GM19193 (cell line): ENCODE data around the gene FBXO41.
A peak's percentile ranks its signal among the peaks of the same experiment; 100 is the strongest.

Experiments
- POLR2A ChIP-seq: IDR thresholded peaks from 4 replicates; pipeline ENCODE4 v1.6.1; 2011; ENCODE audit not compliant: insufficient read depth, insufficient read length; ENCODE audit errors: extremely low read depth

The FBXO41 gene

DNA sequence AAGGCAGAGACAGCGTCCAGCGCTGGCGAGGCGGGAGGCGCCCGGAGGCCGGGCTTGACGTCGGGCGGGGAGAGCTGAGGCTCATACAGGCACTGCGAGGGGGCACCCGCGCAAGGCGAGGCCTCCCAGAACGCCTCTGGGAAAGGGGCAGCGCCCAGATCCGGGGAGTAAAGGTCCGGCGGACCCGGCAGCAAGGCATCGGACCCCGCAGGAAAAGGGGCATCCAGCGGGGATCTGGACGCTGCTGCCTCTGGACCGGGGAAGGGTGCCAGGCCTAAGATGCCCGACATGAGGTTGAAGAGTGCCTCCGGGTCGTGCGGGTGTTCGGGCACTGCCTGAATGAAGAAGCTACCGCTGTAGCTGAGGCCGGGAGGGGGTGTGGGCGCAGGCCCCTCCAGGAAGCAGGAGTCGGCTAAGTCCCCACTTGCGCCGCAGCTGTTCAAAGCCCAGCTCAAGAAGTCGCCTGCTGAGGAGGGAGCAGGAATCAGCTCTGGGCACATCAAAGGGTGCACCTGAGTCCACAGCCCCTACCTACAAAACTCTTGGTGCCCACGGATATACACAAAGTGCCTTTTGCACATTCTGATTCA, 8.1 kb upstream of the FBXO41 start:
- TF ChIP-seq POLR2A: no peak

DNA sequence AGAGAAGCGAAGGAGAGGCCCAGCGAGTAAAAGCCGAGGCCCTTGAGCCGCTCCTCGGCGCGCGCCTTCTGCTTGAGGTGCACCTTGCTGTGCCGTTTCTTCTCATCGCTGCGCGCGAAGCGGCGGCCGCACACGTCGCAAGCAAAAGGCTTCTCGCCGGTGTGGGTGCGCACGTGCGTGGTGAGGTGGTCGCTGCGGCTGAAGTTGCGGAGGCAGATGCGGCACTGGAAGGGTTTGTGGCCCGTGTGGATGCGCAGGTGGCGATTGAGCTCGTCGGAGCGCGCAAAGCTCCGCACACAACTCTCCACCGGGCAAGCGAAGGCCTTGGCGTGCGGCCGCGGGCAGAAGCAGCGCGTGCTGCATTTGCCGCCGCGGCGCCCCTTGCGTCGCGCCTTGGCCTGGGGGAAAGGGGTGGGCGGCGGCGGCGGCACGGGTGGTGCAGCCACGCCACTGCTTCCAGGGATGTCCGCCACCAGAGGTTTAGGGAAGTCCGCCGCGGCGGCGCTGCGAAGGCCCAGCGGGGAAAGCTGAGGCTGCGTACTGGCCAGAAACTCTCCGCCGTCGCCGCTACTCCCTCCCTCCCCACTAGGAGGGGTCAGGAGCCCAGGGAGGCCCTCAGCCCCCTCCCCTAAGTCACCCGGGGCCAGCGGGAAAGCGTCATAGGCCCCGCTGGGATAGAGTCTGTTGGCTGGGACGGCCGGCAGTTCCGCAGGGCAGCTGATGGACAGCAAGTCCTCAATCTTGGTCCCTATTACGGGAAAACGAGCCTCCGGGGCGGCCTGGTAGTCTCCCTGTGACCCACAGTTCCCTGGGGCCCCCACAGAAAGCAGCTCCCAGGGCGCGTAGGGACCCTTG, 7.4 kb upstream of the FBXO41 start:
- TF ChIP-seq POLR2A: no peak

DNA sequence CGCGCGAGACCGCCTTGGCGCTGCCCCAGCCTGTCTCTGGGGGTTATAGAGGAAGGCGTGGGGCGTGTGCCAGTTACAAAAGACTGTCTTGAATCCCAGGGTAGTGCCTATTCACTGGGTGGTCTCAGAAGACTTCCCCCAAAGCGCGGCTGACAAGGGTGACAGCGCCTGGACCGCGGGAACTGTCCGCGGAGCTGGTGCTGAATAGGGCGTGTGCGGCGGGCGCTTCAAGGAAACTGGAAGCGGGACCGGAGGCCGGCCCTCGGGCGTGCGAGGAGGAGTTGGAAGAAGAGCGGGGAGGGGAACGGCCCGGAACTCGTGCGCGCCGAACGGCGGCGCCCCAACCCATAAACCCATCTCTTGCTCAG, 6.8 kb upstream of the FBXO41 start:
- TF ChIP-seq POLR2A: no peak

DNA sequence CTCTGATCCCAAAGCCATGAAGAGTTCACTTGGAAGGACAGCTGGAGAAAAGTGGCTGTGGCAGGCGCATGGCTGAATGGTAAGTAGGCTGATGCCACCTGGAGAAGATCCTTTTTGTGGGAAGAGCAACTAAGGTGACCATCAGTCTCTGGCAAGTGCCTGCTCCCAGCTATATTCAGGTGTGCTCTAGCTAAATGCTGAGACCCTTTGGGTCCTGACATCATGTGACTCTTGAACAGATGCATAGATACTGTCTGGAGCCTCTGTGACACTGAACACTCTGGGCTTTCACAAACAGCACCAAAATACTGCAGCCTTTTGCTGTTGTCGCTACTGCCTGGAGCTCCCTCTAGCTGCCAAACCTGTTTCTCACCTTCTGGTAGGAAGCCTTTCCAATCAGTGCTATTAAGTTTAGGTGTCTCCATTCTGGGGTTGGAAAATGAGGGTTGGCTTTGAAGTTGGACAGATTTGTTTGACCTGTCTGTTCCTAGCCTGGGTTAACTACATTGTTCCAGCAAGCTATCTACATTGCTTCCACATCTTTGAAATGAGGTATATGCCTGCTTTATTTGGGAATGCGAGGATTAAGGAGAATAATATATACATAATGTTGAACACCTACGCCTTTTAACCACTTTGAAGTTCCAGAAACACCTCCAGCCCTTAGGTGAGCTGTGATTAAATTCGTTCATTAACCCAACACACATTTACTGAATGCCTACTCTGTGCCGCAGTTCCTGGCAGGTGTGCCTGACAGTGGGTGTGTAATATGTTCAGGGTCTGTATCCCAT, 6.0 kb upstream of the FBXO41 start:
- TF ChIP-seq POLR2A: no peak

DNA sequence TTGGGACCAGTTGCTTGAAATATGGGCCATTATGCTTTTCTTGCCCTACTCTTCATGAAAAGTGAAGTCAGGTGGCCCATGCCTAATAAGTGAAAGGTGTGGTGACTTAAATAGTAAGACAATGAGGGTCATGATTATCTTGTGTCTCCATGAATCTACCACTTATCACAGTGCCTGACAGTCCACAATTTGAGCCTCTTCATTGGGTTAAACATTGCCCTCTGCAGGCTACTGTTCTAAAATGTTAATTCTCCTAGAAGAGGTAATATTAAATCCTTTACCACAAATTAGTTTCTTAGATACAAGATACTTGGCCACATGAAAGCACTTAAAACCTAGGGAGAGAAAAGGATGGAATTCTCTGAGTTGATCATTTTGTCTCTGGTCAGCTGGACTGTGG, 5.0 kb upstream of the FBXO41 start:
- no peak for TF ChIP-seq POLR2A

DNA sequence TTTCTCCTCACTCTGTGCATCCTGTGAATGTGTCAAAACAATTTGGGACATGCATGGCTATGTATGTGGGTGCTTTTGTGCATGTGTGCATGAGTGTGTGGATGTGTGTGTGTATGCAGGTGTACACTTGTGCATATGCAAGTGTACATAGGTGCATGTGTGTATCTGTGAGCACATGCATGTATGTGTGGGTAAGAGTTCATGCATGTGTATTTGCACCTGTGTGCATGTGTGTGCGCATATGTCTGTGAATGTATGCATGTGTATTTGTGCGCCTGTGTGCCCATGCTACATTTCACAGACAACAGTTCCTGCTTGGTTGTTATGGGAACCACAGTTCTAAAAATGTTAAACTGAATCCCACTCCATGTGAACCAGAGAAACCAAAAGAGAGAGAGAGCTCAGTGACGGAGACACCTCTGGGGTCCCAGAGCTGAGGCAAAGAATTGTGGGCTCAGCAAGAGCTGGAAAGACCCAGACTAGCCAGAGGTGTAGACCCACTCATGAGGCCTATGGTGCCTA, 1.9 kb upstream of the FBXO41 start:
- TF ChIP-seq POLR2A: no peak

DNA sequence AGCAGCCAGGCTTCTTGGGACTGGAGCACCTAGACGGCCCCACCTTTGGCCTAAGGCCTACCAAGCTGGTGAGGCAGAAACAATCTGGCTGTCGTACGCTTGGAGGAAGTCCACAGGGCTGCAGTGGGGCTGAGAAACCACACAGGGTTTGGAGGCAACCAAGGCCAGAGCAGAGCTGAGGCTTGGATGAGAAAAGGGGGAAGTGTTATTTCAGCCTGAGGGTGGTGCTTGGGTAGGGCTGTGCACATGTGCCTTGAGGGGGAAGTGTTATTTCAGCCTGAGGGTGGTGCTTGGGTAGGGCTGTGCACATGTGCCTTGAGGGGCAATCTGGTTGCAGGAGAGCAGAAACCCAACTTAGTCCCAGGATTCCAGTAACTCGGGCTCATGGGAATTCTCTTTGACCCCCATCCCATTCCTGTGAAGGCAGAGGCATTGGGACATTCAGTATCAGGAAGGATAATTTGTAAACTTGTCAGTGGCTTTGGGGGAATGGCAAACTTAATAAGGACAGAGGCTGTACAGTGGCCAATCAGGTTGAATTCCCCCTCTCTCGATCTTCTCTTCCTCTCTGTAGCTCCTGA, 971 bp upstream of the FBXO41 start:
- TF ChIP-seq POLR2A: peak; percentile 22

DNA sequence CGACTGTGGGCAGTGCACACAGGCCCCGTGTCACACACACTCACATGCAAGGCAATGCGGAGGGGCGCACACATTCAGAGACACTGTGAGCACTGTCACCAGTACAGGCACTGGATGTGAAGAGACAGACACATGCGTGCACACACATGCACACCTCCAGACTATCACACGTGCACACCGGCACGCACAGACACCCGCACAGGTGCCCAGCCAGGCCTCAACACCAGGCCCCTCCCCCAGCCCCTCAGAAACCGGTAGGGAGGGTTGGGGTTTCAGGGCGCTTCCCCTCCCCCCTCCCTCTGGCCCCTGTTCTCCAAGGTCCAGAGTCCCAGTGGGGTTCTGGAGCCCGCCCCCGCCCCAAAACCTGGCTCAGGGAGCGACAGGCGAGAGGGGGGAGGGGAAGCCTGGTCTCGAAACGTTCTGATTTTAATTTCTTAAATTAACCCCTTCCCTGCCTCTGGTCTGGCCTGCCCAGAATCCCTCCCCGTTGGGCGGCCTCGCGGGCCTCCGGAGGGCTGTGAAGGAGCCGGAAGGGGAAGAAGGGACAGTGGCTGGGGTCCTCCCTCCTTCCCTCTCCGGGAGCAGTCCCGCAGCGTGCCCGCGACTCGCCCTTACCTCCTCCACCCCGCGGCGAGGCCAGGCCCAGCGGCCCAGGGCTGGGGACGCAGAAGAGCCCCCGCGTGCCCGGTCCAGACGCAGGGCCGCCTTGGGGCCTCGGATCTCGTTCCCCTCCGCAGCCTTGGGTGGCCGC, 558 bp downstream of the FBXO41 start:
- TF ChIP-seq POLR2A: no peak

DNA sequence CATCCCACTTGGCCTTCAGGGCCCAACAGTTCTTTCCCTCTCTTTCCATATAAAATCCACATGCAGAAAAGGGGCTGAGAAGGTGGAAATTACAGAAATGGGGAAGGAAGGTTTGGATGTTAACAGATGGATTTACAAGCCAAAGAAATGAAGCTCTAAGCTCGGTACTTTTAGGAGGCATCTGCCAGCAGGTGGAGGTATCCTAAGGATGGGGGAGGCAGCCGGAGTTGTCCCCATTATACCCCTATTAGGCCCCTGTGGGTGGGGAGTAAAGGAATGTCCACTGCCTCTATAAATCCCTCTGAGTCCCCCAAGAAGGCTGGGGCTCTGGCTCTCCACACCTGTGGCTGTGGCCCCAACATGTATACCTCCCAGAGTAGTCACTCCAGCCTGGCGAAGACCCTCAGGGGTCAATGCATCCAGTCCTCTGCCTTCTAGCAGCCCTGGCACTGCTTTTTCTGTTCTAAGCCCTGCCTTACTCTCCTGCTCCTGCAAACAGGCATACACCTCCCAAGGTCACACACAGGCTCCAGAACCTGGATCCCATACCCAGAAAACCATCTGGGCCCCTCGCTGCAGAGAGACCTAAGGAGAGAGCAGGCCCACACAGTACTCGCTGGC, 1.2 kb downstream of the FBXO41 start:
- no peak for TF ChIP-seq POLR2A

DNA sequence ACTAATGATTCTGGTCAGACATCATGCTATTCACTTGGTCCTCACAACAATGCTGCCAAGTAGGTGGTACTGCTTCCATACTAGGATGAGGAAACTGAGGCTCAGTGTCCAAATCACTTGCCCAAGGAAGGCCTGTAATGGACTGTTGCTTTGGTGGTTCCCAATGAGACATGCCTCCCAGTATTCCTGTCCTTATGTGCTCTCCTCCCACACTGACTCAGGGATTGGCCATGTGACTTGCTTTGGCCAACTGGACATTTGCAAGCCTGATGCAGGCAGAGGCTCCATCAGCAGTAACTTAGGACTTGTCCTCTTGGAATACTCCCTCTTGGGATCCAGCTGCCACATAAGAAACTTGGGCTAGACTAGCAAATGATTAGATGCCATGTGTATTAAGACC, 3.0 kb downstream of the FBXO41 start:
- no peak for TF ChIP-seq POLR2A

DNA sequence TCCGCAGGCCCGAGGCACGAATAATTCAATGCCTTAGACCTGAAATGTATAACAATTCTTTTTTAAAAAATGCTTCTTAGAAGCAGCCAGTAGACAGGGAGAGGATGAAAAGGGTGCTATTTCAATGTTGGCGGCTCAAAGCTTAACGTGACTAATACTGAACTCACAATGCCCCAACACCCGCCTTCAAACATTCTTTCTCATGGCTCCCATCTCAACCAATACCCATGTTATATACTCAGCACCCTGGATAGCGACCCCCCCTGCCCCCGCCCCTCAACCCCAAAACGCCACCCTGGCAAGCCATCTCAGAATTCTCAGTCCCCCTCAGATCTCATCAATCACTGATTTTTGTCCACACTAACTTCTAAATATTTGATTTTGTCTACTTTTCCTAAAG, 4.4 kb downstream of the FBXO41 start:
- TF ChIP-seq POLR2A: no peak

DNA sequence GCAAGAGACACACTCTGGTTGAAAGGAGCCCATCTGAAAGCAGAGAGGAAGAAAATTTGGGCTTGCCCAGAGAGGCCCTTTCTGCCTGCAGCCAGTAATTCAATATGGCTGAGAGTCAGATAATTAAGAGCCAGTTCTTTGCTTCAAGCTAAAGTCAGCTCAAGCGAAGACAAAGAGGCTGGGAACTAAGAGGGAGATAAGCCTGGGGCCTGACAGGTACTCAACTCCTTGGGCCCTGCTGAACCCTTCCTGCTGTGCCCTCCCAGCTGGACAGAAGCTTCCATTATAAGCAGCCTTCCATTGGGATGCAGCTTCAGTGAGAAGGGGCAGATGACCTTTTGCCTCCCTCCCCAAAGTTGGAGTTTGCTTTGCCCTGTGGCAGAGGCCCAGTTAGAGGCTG, 12.0 kb downstream of the FBXO41 start:
- no peak for TF ChIP-seq POLR2A

DNA sequence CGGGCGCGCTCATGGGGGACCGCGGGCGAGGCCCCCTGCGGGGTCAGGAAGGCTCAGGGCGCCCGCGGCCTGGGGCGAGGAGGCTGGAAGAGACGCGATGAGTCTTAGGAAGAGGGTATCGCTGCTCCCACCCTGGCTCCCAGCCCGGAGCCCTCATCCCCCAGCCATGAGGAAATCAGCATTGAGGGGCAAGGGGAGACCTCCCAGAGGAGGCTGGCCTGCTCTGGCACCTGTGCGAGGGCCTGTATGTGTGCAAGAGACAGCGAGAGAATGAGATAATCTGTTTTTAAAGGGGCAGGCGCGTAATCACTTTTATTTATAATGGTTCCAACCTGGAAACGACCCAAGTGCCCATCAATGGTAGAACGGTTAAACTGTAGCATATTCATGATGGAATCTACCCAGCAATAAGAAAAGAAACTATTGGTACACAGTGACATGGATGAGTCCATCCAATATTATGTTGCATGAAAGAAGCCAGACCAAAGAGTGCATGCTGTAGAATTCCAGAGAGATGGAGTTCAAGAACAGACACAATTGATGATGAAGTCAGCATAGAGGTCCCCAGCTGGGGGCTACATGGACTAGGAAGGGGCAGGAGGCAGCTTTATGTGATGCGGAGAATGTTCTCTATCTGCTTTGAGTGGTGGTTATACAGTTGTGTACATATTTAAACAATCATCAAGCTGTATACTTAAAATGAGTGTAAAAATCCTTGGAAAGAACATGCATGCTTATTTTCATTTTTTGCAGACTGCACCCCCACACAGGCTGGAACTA, 14.4 kb downstream of the FBXO41 start:
- no peak for TF ChIP-seq POLR2A
